HFF-Myc (cell line): ENCODE data around the gene CTBP2.

Source experiments
- DNase-seq: peaks from one replicate; pipeline ENCODE4 v3.0.0-alpha.2; 2011; ENCODE audit warnings: low read depth; ENCODE audit errors: extremely low read depth
- H3K4me3 ChIP-seq: replicated peaks from 2 replicates; pipeline ENCODE4 v1.5.1; 2011; ENCODE audit warnings: low read depth, mild to moderate bottlenecking, control low read depth, low read length
- CTCF ChIP-seq: IDR thresholded peaks from 2 replicates; pipeline ENCODE4 v1.5.1; 2012; ENCODE audit warnings: mild to moderate bottlenecking, low read depth, low read length, control low read depth; ENCODE audit errors: missing control alignments

Gene CTBP2

GRCh38 chr10:124963866-124964720 lies 196.3 kb downstream of the CTBP2 start:
- no peak for DNase-seq
- no peak for TF ChIP-seq CTCF
- H3K4me3 ChIP-seq = no peak overlapping the region

GRCh38 chr10:124962421-124962820 lies 197.9 kb downstream of the CTBP2 start:
- no peak for DNase-seq
- H3K4me3 ChIP-seq = no peak overlapping the region
- no peak for TF ChIP-seq CTCF

GRCh38 chr10:124961248-124961570 lies 199.2 kb downstream of the CTBP2 start:
- TF ChIP-seq CTCF = no peak
- no peak overlapping the region for H3K4me3 ChIP-seq
- DNase-seq = no peak

GRCh38 chr10:124959564-124959963 lies 200.8 kb downstream of the CTBP2 start:
- no peak for TF ChIP-seq CTCF
- H3K4me3 ChIP-seq = no peak overlapping the region
- DNase-seq = no peak

GRCh38 chr10:124957404-124957947 lies 202.9 kb downstream of the CTBP2 start:
- DNase-seq = no peak
- TF ChIP-seq CTCF = no peak
- H3K4me3 ChIP-seq = no peak overlapping the region

- H3K4me3 ChIP-seq = no peak overlapping the region
- DNase-seq = no peak
- TF ChIP-seq CTCF = no peak
Observed at GRCh38 chr10:124956764-124957163, 203.6 kb downstream of the CTBP2 start.

- DNase-seq = no peak
- TF ChIP-seq CTCF = no peak
- no peak overlapping the region for H3K4me3 ChIP-seq
Observed at GRCh38 chr10:124955868-124956267, 204.5 kb downstream of the CTBP2 start.
